Measurements from ENCODE around the gene INPP4A. TPM values are rescaled to one million over a fixed set of nuclear protein-coding genes. Genes with fewer than 3 reads are reported as not detected.

Gene INPP4A
- total RNA-seq, 1 donor from 2014 or later, result 32.4 TPM

DNA sequence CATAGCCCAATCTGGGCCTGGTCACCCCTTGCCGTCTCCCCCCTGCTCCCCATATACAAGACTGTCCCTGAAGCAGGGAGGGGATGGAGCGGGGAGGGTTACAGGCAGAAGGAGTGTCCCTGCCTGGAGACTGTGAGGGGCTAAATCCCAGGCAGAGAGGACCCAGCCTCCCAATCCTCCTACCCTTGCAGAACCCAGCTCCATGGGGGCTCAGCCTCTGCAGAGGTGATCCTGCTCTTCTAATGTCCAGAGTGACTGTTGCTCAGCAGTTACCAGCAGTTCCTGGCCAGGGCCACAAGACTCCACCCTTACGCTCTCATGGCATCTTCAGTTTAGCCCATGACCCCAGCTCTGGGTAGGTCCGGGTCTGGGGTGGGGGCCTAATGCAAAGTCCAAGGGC, 105.5 kb downstream of the INPP4A start:
- peaks cover 10% of the 10 kb centered on the region for H3K36me3 Mint-ChIP-seq (ENCODE audit: low read depth)
- H3K9me3 Mint-ChIP-seq, result no peaks in the 10 kb centered on the region
- no peaks in the 10 kb centered on the region for H3K27me3 Mint-ChIP-seq (ENCODE audit: low read depth)
- H3K4me1 Mint-ChIP-seq, result no peaks in the 10 kb centered on the region
- H3K27ac Mint-ChIP-seq (ENCODE audit: unreplicated experiment), result no peak overlapping the region
- H3K4me3 Mint-ChIP-seq, result no peak overlapping the region
- TF ChIP-seq, protein P1, sequence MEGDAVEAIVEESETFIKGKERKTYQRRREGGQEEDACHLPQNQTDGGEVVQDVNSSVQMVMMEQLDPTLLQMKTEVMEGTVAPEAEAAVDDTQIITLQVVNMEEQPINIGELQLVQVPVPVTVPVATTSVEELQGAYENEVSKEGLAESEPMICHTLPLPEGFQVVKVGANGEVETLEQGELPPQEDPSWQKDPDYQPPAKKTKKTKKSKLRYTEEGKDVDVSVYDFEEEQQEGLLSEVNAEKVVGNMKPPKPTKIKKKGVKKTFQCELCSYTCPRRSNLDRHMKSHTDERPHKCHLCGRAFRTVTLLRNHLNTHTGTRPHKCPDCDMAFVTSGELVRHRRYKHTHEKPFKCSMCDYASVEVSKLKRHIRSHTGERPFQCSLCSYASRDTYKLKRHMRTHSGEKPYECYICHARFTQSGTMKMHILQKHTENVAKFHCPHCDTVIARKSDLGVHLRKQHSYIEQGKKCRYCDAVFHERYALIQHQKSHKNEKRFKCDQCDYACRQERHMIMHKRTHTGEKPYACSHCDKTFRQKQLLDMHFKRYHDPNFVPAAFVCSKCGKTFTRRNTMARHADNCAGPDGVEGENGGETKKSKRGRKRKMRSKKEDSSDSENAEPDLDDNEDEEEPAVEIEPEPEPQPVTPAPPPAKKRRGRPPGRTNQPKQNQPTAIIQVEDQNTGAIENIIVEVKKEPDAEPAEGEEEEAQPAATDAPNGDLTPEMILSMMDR (conservative IDR thresholded peaks at IDR 0.05), result no peak
- no peak for DNase-seq (ENCODE audit: low read depth, low spot score)

DNA sequence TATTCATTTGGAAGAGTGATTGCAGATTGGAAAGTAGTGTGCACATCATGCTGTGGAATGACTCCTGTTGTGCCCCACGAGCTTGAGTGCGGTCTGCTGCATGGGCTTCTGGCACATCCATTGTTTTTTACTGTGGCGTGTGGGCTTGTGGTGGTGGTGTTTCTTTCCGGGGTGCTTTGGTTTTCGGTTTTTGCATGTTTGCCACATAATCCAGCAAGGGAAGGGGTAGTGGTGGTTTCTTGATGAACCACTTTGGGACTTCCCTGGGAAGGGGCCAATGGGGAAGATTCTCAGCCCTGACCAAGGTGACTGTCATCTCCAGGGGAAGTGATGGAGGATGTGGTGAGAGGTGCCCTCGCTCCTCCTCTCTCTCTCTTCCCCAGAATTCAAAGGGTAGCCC, 106.7 kb downstream of the INPP4A start:
- Mint-ChIP-seq H3K27ac (ENCODE audit: unreplicated experiment) (no peak overlapping the region), H3K36me3 (ENCODE audit: low read depth) (peaks cover 10% of the 10 kb centered on the region)
- DNase-seq (ENCODE audit: low read depth, low spot score), result no peak

GRCh38 chr2:98552499-98553179, 108.0 kb downstream of the INPP4A start:
- Mint-ChIP-seq H3K27me3 (ENCODE audit: low read depth) (no peaks in the 10 kb centered on the region), H3K4me1 (no peaks in the 10 kb centered on the region), H3K36me3 (ENCODE audit: low read depth) (peaks cover 7% of the 10 kb centered on the region), H3K4me3 (no peak overlapping the region), H3K27ac (ENCODE audit: unreplicated experiment) (no peak overlapping the region), H3K9me3 (no peaks in the 10 kb centered on the region)
- no peak for DNase-seq (ENCODE audit: low read depth, low spot score)
- TF ChIP-seq, protein P1 (conservative IDR thresholded peaks at IDR 0.05), result no peak

More for the DNA sequence above, 106.7 kb downstream of the INPP4A start:
- TF ChIP-seq, protein P1 (conservative IDR thresholded peaks at IDR 0.05), result no peak
- Mint-ChIP-seq H3K9me3 (no peaks in the 10 kb centered on the region), H3K27me3 (ENCODE audit: low read depth) (no peaks in the 10 kb centered on the region), H3K4me1 (no peaks in the 10 kb centered on the region), H3K4me3 (no peak overlapping the region)

DNA sequence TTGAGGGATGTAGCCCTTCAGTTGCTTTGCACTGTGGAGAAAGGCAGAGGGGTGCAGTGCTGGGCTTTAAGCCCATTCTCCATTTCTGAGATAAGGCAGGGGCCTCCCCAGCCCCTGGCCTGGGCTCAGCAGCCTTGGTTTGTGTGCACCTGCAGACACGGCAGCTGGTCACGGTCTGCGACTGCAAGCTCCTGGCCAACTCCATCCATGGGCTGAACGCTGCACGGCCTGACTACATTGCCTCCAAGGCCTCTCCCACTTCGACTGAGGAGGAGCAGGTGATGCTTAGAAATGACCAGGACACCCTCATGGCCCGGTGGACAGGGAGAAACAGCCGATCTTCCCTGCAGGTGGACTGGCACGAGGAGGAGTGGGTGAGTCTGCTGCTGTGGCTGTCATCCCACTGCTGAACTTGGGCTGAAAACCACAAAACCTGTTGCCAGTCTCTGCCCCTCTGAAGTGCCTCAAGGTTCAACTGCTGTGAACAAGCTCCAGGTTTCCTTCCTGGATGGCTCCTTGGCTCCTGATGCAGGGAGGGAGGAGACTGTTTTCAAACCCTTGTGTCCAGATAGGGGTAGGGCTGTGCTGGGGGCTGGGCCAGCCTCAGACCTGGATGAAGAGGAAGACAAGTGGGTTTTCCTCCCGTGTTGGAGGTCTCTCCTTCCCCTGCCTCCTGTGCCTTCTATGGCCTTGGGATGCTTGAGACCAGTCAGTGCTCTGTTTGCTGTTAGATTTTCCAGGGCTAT, 109.6 kb downstream of the INPP4A start:
- Mint-ChIP-seq H3K36me3 (ENCODE audit: low read depth) (peaks cover 6% of the 10 kb centered on the region), H3K9me3 (no peaks in the 10 kb centered on the region), H3K27me3 (ENCODE audit: low read depth) (no peaks in the 10 kb centered on the region), H3K4me1 (no peaks in the 10 kb centered on the region), H3K27ac (ENCODE audit: unreplicated experiment) (no peak overlapping the region), H3K4me3 (no peak overlapping the region)
- TF ChIP-seq, protein P1 (conservative IDR thresholded peaks at IDR 0.05), result no peak
- no peak for DNase-seq (ENCODE audit: low read depth, low spot score)

- TF ChIP-seq, protein P1 (conservative IDR thresholded peaks at IDR 0.05), result no peak
- peak overlapping the region; percentile 35 for H3K27ac Mint-ChIP-seq (ENCODE audit: unreplicated experiment)
- H3K36me3 Mint-ChIP-seq (ENCODE audit: low read depth), result peaks cover 6% of the 10 kb centered on the region
- H3K4me1 Mint-ChIP-seq, result no peaks in the 10 kb centered on the region
- no peak for DNase-seq (ENCODE audit: low read depth, low spot score)
- H3K4me3 Mint-ChIP-seq, result no peak overlapping the region
- H3K27me3 Mint-ChIP-seq (ENCODE audit: low read depth), result no peaks in the 10 kb centered on the region
- H3K9me3 Mint-ChIP-seq, result no peaks in the 10 kb centered on the region
Measured at GRCh38 chr2:98555696-98556095, 111.0 kb downstream of the INPP4A start.

Measured in neural crest cell (in vitro differentiated cells).